Renal pelvis (tissue), 4 donors: ENCODE results near the gene RPLP2. TPM values are rescaled to one million over a fixed set of nuclear protein-coding genes. Genes with fewer than 3 reads are reported as not detected.
A peak's percentile ranks its signal among the peaks of the same experiment; 100 is the strongest.

Experiments
- DNase-seq: peaks from one replicate; pipeline ENCODE4 v3.0.0-alpha.2; 2013
- polyA plus RNA-seq, 3 donors: library from polyadenylated mRNA; unstranded; fragments of 120-200 nt; gene quantifications; one replicate each; pipeline ENCODE4 v1.2.1, GENCODE V29; 2013; ENCODE audit not compliant: insufficient read length in 3 of 3

The RPLP2 gene
- polyA plus RNA-seq, 3 donors: 1,087 to 1,248 (median 1,229) TPM

- no peak for DNase-seq
Observed at GRCh38 chr11:766936-767210, 42.9 kb upstream of the RPLP2 start.

GRCh38 chr11:767238-767637 lies 42.5 kb upstream of the RPLP2 start:
- DNase-seq: no peak

GRCh38 chr11:769887-770641 lies 39.7 kb upstream of the RPLP2 start:
- DNase-seq: no peak

GRCh38 chr11:770642-771616 lies 38.8 kb upstream of the RPLP2 start:
- DNase-seq: no peak

- DNase-seq: no peak
Observed at GRCh38 chr11:771617-772204, 38.1 kb upstream of the RPLP2 start.

GRCh38 chr11:772429-773390 lies 37.1 kb upstream of the RPLP2 start:
- DNase-seq: no peak

- no peak for DNase-seq
Observed at GRCh38 chr11:773425-773824, 36.3 kb upstream of the RPLP2 start.

GRCh38 chr11:773830-774229 lies 35.9 kb upstream of the RPLP2 start:
- no peak for DNase-seq

- no peak for DNase-seq
Observed at GRCh38 chr11:774873-775592, 34.7 kb upstream of the RPLP2 start.

- DNase-seq: no peak
Observed at GRCh38 chr11:776263-776560, 33.6 kb upstream of the RPLP2 start.

GRCh38 chr11:776561-777287 lies 33.0 kb upstream of the RPLP2 start:
- no peak for DNase-seq

- DNase-seq: peak; percentile 88
Observed at GRCh38 chr11:777288-778255, 32.2 kb upstream of the RPLP2 start, which contains the start of gene GATD1. Gene GATD1, minus strand, starts transcription at chr11:777487. Its CDS starts 25 bp downstream, at chr11:777462.

- DNase-seq: no peak
Observed at GRCh38 chr11:778976-779954, 30.5 kb upstream of the RPLP2 start.

- DNase-seq: no peak
Observed at GRCh38 chr11:779955-780532, 29.7 kb upstream of the RPLP2 start.

GRCh38 chr11:782264-783174 lies 27.2 kb upstream of the RPLP2 start:
- DNase-seq: no peak

GRCh38 chr11:783581-784015 lies 26.2 kb upstream of the RPLP2 start:
- peak; percentile 85 for DNase-seq
